AG08396 (cell line): ENCODE results near the gene PTGDS.

Source experiments
- DNase-seq: peaks from one replicate; pipeline ENCODE4 v3.0.0; 2012; ENCODE audit warnings: low spot score, mixed read lengths

The PTGDS gene

DNA sequence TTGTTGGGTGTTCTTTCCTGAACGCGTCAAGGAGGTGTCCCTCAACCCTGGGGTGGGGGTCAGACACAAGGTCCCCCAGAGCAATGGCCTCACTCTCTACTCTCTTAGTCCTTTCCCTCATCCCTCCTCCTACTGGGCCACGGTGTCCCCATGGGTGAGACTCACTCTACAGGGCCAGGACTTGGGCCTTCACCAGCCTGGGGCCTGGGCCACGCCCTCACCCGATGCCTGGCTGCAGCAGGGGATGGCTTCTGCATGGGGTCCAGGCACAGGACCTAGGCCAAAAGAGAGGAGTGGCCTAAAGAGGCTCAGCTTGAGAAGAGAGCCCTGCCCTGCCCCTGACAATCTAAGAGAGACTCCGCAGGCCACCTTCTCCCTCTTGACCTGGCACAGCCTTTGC lies 19.4 kb upstream of the PTGDS start:
- DNase-seq, result no peak

DNA sequence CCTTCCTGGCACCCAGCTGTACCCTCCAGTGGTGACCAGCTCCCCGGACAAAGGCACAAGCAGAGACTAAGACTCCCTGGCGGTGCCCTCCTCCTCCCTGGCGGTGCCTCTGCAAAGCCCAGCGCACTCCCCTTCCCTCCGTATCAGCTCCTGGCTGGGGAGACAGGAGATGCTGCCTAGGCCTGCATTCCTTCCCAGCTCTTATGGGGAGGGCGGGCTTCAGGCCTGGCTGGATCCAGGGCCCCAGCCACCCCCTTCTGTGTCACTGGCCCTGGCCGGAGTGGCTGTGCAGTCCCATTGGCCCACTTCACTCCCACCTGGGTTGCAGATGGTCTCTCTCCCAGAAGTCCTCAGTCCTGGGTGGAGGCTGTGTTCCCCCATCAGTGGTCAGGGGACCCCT lies 18.8 kb upstream of the PTGDS start:
- DNase-seq, result no peak

DNA sequence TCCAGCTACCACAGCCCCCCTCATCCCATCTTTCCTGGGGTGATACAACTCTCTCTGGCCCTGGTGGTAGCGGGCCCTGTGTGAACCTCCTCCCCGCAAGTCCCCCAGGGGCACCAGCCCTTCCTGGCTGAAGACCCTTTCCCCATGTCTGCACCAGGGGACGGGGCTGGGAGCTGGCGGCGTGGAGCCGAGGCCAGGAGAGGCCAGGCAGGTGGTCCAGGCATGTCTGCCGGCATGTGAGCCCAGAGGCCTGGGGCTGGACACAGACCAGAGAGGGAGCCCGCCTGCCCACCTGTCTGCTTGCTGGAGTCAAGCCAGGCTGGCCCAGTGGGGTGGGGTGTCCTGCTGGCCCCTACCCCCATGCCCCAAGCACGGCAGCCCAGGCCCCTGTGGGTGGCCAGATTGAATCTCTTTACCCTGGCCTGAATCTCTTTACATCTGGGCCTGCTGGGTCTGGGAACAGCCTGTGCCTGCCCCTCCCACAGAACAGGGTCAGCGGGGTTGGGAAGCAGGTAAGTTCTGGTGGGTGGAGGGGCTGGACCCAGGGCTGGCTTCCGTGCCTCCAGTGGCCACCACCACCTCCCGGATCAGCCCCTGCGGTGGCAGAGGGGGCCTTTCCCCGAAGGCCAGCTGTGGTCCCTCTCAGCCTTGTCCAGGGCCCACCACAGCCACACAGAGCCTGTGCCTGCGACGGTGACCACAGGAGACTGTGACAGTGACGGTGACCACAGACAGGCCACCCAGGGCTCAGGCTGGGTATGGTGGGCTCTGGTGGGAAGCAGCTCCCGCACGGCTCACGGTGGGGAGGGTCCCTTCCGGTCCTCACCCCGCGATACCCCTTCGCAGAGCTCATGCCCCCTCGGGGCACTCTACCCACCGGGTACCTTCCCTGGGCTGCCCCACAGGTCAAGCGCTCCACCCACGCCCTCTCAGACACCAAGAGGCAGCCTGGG lies 18.1 kb upstream of the PTGDS start:
- no peak for DNase-seq

DNA sequence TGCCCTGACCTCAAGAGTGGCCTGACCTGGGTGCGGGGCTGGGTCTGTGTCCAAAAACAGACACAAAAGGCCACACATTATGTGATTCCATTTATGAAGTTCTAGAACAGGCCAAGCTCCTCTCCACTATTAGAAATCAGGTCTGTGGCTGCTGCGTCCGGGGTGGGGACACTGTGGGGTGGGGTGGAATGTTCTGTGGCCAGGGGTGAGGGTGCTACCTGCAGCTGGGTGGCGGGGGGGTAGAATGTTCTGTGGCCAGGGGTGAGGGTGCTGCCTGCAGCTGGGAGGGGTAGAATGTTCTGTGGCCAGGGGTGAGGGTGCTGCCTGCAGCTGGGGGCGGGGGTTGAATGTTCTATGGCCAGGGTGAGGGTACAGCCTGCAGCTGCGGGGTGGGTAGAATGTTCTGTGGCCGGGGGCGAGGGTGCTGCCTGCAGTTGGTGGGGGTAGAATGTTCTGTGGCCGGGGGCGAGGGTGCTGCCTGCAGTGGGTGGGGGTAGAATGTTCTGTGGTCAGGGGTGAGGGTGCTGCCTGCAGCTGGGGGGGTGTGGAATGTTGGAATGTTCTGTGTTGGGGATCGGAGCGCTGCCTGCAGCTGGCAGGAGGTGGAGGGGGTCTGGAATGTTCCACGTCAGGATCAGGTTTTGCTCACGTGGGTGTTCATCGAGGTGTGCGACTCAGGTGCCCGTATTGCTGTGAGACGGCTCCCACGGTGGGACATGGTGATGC lies 16.9 kb upstream of the PTGDS start:
- DNase-seq, result no peak

DNA sequence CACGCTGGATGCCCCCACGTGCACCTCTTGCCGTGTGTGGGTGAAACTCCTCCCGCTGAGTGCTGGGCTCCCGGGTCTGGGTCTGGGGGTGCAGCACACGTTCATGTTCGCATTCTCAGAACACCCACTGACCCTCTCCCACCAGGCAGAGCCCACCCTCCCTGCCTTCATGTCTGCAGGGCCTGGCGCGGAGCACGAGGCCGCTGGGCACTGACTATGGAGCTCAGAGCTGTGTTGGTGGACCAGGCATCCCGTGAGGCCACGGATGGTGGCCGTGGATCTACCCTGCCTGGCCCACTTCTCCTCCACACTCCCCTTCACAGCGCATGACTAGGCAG lies 16.4 kb upstream of the PTGDS start:
- no peak for DNase-seq

DNA sequence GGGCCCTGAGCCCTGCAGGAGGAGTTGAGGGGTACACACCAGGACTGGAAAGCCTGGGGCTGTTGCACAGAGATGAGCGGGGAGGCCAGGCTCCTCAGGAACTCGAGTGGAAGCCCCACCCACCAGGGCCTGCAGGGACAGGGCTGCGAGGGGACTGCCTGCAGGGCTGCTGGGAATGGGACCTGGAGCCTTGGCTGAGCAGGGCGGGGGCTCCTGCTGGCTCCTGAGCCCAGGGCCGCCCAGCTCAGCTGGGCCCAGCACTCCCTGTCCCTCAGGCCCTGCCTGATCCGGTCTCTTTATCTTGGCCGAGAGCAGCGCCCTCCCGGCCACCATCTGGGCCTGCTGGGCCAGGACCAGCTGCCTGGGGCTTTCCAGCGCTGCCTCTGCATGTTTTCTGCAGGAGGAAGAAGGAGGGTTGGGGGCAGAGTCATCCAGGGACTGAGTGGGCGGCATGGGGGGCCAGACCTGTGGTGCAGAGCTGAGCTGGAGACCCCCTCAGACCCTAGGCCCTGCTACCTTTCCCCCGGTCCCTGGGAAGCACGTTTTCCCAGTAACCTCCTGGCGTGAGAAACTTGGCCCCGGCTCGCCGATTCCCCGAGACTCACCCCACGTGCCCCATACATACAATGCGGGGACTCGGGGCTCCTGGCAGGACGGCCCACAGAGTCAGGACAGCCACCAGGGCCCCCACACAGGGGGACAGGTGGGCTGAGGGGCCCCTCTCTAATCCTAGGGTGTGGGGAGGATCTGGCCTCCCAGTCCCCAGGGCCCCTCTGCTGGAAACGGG lies 15.8 kb upstream of the PTGDS start:
- no peak for DNase-seq

DNA sequence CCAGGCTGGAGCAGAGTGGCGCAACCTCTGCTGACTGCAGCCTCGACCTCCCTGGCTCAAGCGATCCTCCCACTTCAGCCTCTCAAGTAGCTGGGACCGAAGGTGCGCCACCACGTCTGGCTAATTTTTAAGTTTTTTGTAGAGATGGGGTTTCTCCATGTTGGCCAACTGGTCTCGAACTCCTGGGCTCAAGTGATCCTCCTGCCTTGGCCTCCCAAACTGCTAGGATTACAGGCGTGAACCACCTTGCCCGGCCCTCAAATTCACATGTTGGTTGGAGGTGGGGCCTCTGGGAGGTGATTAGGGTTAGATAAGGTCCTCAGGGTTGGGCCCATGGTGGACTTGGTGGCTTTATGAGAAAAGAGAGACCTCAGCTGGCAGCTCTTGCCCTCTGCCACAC lies 15.1 kb upstream of the PTGDS start:
- no peak for DNase-seq

DNA sequence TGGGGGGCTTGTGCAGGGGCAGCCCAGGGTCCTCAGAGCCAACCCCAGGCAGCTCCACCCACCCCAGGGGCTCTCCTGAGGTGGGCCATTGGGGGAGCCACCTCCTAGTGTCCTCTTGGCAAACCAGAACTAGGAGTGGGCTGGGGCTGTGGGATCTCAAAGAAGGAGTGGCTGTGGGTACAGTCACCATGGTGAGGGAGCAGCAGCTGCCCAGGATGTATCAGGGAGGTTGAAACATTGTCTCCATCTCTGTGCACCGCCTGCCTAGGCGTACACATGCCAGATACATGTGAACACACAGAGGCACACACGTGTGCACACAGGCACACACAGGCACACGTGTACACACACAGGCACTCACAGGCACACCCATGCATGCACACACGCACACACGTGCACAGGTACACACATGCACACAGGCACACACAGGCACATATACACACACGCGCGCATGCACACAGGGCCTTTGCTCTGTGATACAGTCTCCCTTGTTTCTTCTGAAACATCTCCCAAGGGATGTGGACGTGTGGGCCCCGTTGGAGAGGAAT lies 14.5 kb upstream of the PTGDS start:
- no peak for DNase-seq

DNA sequence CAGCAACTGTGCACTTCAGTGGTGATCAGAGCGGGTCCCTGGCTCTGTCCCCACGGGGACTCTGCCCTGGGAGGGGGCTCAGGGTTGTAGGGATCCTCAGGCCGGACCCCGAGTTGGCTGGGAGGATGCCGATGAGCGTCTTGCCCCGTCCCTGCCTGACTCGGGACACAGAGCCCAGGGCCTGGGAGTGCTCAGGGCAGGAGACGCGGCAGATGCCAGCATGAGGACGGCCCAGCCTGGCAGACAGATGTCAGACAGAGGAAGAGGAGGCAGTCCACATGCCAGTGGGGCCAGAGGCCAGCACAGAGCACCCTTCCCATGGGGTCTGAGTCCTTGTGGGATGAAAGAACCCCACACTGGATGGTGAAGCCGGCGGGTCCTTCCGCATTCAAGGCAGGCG lies 14.0 kb upstream of the PTGDS start:
- no peak for DNase-seq

DNA sequence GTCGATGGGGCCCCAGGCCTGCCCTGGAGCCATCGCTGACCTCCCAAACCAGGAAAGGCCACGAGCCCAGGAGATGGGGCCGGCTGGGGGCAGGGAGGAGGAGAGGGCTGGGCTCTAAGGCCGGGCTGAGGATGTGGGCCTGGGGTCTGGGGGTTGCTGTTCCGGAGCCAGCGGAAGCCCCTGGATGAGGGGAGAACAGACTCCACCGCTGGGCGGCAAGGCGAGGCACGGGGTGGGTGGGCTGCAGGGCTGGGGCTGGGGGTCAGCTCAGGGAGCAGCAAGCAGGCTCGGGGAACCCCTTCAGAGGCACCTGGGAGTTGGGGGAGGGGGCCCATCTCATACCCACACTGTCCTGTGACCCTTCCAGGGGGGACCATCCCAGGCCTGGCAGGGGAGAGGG lies 13.6 kb upstream of the PTGDS start:
- no peak for DNase-seq

DNA sequence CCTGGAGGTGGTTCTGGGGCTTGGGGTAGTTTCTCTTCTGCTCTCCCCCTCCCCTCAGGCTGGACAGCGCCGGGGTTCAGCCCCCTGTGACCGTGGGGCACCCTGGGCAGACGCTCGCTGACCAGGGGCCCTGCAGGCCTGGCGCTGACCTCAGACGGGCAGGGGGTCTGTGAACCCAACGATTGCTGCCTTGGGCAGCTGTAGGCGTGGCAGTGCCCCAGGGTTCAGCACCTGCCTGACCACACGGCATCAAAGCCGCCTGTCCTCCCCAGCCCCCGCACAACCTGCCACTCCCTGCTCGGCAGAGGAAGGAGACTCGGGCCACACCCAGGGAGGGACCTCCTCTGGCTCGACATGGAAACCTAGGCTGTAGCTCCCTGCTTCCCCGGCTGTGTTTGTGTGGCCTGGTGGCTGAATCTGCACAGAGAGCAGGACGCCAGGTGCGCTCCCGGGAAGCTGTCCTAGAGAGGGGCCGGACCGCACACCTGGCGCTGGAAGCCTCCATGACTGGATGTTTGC lies 13.1 kb upstream of the PTGDS start:
- DNase-seq, result no peak

DNA sequence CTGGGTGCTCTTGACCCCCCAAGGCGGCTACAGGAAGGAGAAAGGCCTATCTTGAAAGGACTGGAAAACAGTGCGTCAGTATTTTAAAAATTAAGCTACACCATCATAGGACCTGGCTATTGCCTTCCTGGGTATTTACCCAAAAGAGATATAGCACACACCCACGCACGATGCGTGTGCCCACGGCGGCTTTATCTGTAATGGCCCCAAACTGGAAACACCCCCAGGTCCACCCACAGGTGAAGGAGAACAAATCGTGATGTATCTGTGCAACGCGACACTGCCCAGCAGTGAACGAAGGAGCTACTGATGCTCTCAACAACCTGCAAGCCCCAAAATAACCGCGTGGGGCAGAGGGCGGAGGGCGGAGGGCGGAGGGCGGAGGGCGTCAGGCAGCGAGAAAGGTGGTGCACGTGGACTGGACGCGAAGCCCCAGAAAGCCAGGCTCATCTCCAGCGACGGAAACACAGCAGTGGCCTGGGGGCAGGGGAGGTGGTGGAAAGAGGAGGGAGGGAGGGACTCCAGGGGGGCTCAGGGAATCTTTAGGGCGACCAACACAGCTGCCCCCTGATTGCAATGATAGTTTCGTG lies 12.4 kb upstream of the PTGDS start:
- no peak for DNase-seq

DNA sequence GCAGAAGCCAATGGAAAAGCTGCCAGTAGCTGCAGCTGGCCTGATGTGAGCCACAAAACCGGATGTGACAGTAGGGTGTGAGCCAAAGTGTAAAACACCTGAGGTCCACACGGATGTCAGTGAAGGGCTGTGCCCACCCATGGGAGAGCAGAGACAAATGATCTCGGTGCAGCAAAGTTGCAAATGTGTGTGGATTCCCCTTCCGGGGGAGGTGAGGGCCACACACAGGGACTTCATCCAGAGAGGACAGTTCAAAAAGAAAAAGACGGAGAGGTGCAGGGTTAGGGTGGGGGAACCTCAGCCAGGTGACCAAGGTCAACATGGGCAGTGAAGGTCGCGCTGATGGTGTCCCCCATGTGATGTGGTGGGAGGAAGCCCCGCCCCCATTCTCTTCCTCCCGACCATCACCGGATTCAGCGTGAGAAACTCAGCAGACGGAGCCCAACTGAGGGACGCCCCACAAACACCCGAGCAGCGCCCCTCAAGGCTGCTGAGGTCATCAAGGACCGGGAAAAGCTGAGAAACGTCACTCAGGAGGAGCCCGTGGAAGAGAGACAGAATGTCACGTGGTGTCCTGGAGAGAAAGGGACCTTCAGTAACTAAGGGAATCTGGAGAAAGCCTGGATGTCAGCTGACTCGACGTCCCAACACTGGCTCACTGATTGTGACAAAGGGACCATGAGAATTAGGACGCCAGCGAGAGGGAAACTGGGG lies 11.4 kb upstream of the PTGDS start:
- DNase-seq, result peak; percentile 49

DNA sequence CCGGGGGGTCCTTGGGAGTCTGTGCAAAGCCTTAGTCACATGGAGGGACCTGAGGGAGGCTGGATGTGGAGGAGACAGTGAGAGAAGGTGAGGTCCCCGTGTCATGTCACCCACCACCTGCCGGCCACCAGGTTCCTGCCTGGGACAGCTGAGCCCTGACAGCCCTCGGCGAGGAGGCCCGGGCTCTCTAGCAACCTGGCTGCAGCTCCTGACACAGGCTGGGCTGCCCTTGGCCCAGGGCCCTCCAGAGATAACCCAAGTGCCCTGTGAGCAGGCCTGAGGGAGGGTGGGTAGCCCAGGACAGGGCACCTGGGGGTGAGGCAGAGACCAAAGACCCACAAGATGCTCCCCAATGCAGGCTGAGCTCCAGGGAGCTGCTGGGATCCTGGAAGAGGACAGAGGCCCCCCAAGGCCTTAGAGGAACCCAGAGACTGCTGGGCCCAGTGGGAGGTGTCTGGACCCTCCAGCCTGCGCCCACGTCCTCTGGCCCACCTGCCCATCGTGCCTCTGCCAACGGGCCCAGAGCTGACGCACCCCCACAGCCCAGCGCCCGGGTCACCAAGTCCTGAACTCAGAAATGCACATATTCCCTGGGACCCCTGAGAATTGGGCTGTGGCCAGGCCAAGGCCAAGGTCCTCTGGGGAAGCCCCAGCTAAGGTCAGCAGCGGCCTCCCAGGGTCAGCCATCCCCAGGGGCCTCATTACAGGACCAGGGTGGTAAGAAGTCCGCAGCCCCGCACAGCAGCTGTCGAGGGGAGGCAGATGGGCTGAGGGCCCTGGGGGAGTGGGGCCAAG lies 8.8 kb upstream of the PTGDS start:
- DNase-seq, result no peak

DNA sequence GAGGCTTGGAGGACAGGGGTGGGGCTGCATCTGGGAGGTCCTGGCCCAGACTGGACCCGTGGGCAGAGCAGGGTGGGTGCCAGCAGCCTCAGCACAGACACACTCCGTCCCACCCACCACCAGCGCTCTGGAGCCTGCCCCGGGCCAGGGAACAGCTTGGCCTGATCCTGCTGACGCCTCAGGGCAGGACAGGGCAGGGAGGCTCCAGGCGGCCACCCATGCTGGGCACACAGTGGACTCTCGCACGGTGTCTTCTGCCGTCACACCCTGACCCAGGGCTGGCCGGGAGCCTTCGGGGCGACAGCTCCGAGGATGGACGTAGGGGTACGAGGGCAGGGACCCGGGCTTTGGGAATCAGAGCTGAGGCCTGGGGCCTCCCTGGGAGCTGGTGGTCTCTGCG lies 8.2 kb upstream of the PTGDS start:
- DNase-seq, result no peak

DNA sequence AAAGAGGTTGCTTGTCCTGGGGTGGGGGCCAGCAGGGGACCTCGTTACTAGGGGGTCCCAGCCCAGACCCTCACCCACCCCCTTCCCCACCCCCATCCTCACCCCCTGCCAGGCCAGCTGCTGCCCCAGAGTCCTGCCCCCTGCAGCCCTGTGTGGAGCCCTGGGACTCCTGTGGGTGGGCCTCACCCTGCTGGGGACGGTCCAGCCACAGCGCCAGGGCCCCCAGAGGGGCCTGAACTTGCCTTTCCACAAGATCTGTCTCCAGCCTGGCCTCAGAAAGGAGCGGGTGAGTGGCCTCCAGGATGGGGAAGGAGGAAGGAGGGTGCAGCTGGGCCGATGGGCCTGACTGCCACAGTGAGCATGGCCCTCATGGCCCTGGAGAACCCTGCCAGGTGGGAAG lies 7.5 kb upstream of the PTGDS start:
- DNase-seq, result no peak

DNA sequence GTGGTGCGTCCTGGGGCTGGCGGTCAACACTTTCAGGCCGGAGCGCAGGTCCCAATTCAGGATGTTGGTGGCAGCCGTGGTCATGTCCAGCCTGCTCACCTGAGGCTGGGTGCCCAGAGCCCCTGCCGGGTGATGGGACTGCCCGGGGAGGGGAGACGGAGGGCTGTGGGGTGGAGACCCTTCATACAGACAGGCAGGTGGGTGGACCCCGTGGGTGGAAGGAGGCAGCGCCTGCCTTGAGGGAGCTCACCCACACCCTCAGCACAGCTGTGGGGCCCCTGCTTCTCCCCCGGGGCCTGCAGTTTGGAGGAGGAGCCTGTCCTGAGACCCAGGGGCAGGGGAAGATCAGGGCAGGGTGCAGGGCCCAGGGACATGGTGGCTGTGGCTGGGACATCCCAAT lies 6.9 kb upstream of the PTGDS start:
- DNase-seq, result no peak

DNA sequence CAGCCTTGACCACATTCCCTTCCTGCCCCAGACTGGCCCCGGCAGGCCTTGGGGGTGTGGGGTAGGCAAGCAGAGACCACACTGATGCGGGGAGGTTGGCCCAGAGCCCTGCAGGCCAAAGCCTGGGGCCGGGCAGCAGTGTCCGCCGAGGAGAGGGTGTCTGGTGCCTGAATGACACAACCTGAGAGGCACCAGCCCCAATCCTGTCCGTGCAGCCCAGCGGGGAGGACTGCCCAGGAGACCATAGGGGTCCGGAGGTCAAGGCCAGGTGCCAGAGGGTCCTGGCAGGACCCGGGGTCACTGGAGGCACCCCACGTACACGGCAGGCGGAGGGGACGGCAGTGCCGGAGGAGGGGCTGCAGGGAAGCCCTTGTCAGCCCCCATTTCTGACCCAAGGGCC lies 5.6 kb upstream of the PTGDS start:
- DNase-seq, result no peak

DNA sequence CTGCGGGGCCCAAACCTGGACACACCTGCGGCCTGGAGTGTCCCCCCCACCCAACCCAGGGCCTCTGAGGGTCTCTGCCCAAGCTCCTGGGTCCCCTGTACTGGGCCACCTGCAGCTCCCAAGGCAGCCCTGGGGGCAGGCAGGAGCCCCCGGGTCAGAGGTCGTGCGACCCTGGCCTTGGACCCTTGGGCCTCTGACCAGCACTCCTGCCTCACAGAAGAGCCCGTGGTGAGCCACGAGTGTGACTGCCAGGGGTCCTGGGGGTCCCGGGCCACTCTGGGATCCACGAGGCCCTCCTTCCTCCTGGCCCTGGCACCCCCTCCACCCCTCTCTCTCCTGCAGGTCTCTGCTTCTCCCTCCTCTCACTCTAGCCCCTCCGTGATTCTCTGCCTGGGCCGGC lies 5.0 kb upstream of the PTGDS start:
- DNase-seq, result no peak

DNA sequence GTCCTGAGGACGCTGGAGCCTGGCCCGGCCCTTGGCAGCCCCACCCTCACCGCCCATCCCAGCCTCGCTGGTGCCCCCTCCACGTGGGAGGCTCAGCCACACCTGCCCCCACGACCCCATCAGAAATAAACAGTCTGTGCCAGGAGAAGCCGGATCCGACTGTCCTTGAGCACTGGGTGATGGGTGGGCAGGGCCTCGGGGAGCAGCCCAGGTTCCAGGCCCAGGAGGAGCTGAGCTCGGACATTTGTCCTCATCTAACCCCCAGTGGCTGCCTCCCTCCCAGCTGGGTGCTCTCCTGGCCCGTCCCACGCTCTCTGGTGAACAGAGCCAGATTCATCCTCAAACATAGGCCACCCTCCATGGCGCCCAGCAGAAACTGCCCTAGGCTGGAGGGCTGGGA lies 4.6 kb upstream of the PTGDS start:
- DNase-seq, result no peak
